Ishikawa (cell line): ENCODE data around the gene DCST2.

Experiments used
- CEBPB ChIP-seq: IDR thresholded peaks from 2 replicates; pipeline ENCODE4 v1.6.1; 2012
- EGR1 ChIP-seq: IDR thresholded peaks from 2 replicates; pipeline ENCODE4 v1.6.1; 2012
- EP300 ChIP-seq: IDR thresholded peaks from 2 replicates; pipeline ENCODE4 v1.6.1; 2012; ENCODE audit warnings: borderline replicate concordance
- RAD21 ChIP-seq: IDR thresholded peaks from 2 replicates; pipeline ENCODE4 v1.6.1; 2012; ENCODE audit warnings: low read depth
- REST ChIP-seq: IDR thresholded peaks from 2 replicates; pipeline ENCODE4 v1.6.1; 2012; ENCODE audit warnings: low read depth, mild to moderate bottlenecking
- TAF1 ChIP-seq: IDR thresholded peaks from 2 replicates; pipeline ENCODE4 v1.6.1; 2012; ENCODE audit warnings: low read depth, mild to moderate bottlenecking
- USF1 ChIP-seq: IDR thresholded peaks from 2 replicates; pipeline ENCODE4 v1.6.1; 2012
- ZBTB7A ChIP-seq: IDR thresholded peaks from 2 replicates; pipeline ENCODE4 v1.6.1; 2012; ENCODE audit warnings: low read depth

- TF ChIP-seq TAF1 (no peak), USF1 (peak; percentile 54), ZBTB7A (no peak; the same call in 1 of the 2 replicates), EGR1 (no peak), RAD21 (no peak), EP300 (no peak), REST (no peak), CEBPB (no peak)
Observed at GRCh38 chr1:155064111-155064831, 30.7 kb upstream of the DCST2 start.
